NCI-H524 treated with DMSO at 0.1 percent for 48 hours (cell line): ENCODE data around the gene FBXO41.

Experiments
- DNase-seq: peaks from one replicate; lab custom pipeline; 2025; lab: John Stamatoyannopoulos, UW

FBXO41 gene

DNA sequence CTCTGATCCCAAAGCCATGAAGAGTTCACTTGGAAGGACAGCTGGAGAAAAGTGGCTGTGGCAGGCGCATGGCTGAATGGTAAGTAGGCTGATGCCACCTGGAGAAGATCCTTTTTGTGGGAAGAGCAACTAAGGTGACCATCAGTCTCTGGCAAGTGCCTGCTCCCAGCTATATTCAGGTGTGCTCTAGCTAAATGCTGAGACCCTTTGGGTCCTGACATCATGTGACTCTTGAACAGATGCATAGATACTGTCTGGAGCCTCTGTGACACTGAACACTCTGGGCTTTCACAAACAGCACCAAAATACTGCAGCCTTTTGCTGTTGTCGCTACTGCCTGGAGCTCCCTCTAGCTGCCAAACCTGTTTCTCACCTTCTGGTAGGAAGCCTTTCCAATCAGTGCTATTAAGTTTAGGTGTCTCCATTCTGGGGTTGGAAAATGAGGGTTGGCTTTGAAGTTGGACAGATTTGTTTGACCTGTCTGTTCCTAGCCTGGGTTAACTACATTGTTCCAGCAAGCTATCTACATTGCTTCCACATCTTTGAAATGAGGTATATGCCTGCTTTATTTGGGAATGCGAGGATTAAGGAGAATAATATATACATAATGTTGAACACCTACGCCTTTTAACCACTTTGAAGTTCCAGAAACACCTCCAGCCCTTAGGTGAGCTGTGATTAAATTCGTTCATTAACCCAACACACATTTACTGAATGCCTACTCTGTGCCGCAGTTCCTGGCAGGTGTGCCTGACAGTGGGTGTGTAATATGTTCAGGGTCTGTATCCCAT, 6.0 kb upstream of the FBXO41 start:
- DNase-seq = no peak

DNA sequence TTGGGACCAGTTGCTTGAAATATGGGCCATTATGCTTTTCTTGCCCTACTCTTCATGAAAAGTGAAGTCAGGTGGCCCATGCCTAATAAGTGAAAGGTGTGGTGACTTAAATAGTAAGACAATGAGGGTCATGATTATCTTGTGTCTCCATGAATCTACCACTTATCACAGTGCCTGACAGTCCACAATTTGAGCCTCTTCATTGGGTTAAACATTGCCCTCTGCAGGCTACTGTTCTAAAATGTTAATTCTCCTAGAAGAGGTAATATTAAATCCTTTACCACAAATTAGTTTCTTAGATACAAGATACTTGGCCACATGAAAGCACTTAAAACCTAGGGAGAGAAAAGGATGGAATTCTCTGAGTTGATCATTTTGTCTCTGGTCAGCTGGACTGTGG, 5.0 kb upstream of the FBXO41 start:
- no peak for DNase-seq

DNA sequence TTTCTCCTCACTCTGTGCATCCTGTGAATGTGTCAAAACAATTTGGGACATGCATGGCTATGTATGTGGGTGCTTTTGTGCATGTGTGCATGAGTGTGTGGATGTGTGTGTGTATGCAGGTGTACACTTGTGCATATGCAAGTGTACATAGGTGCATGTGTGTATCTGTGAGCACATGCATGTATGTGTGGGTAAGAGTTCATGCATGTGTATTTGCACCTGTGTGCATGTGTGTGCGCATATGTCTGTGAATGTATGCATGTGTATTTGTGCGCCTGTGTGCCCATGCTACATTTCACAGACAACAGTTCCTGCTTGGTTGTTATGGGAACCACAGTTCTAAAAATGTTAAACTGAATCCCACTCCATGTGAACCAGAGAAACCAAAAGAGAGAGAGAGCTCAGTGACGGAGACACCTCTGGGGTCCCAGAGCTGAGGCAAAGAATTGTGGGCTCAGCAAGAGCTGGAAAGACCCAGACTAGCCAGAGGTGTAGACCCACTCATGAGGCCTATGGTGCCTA, 1.9 kb upstream of the FBXO41 start:
- no peak for DNase-seq

DNA sequence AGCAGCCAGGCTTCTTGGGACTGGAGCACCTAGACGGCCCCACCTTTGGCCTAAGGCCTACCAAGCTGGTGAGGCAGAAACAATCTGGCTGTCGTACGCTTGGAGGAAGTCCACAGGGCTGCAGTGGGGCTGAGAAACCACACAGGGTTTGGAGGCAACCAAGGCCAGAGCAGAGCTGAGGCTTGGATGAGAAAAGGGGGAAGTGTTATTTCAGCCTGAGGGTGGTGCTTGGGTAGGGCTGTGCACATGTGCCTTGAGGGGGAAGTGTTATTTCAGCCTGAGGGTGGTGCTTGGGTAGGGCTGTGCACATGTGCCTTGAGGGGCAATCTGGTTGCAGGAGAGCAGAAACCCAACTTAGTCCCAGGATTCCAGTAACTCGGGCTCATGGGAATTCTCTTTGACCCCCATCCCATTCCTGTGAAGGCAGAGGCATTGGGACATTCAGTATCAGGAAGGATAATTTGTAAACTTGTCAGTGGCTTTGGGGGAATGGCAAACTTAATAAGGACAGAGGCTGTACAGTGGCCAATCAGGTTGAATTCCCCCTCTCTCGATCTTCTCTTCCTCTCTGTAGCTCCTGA, 971 bp upstream of the FBXO41 start:
- DNase-seq = no peak

DNA sequence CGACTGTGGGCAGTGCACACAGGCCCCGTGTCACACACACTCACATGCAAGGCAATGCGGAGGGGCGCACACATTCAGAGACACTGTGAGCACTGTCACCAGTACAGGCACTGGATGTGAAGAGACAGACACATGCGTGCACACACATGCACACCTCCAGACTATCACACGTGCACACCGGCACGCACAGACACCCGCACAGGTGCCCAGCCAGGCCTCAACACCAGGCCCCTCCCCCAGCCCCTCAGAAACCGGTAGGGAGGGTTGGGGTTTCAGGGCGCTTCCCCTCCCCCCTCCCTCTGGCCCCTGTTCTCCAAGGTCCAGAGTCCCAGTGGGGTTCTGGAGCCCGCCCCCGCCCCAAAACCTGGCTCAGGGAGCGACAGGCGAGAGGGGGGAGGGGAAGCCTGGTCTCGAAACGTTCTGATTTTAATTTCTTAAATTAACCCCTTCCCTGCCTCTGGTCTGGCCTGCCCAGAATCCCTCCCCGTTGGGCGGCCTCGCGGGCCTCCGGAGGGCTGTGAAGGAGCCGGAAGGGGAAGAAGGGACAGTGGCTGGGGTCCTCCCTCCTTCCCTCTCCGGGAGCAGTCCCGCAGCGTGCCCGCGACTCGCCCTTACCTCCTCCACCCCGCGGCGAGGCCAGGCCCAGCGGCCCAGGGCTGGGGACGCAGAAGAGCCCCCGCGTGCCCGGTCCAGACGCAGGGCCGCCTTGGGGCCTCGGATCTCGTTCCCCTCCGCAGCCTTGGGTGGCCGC, 558 bp downstream of the FBXO41 start:
- no peak for DNase-seq

DNA sequence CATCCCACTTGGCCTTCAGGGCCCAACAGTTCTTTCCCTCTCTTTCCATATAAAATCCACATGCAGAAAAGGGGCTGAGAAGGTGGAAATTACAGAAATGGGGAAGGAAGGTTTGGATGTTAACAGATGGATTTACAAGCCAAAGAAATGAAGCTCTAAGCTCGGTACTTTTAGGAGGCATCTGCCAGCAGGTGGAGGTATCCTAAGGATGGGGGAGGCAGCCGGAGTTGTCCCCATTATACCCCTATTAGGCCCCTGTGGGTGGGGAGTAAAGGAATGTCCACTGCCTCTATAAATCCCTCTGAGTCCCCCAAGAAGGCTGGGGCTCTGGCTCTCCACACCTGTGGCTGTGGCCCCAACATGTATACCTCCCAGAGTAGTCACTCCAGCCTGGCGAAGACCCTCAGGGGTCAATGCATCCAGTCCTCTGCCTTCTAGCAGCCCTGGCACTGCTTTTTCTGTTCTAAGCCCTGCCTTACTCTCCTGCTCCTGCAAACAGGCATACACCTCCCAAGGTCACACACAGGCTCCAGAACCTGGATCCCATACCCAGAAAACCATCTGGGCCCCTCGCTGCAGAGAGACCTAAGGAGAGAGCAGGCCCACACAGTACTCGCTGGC, 1.2 kb downstream of the FBXO41 start:
- no peak for DNase-seq

DNA sequence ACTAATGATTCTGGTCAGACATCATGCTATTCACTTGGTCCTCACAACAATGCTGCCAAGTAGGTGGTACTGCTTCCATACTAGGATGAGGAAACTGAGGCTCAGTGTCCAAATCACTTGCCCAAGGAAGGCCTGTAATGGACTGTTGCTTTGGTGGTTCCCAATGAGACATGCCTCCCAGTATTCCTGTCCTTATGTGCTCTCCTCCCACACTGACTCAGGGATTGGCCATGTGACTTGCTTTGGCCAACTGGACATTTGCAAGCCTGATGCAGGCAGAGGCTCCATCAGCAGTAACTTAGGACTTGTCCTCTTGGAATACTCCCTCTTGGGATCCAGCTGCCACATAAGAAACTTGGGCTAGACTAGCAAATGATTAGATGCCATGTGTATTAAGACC, 3.0 kb downstream of the FBXO41 start:
- no peak for DNase-seq

DNA sequence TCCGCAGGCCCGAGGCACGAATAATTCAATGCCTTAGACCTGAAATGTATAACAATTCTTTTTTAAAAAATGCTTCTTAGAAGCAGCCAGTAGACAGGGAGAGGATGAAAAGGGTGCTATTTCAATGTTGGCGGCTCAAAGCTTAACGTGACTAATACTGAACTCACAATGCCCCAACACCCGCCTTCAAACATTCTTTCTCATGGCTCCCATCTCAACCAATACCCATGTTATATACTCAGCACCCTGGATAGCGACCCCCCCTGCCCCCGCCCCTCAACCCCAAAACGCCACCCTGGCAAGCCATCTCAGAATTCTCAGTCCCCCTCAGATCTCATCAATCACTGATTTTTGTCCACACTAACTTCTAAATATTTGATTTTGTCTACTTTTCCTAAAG, 4.4 kb downstream of the FBXO41 start:
- DNase-seq = no peak

DNA sequence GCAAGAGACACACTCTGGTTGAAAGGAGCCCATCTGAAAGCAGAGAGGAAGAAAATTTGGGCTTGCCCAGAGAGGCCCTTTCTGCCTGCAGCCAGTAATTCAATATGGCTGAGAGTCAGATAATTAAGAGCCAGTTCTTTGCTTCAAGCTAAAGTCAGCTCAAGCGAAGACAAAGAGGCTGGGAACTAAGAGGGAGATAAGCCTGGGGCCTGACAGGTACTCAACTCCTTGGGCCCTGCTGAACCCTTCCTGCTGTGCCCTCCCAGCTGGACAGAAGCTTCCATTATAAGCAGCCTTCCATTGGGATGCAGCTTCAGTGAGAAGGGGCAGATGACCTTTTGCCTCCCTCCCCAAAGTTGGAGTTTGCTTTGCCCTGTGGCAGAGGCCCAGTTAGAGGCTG, 12.0 kb downstream of the FBXO41 start:
- no peak for DNase-seq

DNA sequence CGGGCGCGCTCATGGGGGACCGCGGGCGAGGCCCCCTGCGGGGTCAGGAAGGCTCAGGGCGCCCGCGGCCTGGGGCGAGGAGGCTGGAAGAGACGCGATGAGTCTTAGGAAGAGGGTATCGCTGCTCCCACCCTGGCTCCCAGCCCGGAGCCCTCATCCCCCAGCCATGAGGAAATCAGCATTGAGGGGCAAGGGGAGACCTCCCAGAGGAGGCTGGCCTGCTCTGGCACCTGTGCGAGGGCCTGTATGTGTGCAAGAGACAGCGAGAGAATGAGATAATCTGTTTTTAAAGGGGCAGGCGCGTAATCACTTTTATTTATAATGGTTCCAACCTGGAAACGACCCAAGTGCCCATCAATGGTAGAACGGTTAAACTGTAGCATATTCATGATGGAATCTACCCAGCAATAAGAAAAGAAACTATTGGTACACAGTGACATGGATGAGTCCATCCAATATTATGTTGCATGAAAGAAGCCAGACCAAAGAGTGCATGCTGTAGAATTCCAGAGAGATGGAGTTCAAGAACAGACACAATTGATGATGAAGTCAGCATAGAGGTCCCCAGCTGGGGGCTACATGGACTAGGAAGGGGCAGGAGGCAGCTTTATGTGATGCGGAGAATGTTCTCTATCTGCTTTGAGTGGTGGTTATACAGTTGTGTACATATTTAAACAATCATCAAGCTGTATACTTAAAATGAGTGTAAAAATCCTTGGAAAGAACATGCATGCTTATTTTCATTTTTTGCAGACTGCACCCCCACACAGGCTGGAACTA, 14.4 kb downstream of the FBXO41 start:
- DNase-seq = no peak

DNA sequence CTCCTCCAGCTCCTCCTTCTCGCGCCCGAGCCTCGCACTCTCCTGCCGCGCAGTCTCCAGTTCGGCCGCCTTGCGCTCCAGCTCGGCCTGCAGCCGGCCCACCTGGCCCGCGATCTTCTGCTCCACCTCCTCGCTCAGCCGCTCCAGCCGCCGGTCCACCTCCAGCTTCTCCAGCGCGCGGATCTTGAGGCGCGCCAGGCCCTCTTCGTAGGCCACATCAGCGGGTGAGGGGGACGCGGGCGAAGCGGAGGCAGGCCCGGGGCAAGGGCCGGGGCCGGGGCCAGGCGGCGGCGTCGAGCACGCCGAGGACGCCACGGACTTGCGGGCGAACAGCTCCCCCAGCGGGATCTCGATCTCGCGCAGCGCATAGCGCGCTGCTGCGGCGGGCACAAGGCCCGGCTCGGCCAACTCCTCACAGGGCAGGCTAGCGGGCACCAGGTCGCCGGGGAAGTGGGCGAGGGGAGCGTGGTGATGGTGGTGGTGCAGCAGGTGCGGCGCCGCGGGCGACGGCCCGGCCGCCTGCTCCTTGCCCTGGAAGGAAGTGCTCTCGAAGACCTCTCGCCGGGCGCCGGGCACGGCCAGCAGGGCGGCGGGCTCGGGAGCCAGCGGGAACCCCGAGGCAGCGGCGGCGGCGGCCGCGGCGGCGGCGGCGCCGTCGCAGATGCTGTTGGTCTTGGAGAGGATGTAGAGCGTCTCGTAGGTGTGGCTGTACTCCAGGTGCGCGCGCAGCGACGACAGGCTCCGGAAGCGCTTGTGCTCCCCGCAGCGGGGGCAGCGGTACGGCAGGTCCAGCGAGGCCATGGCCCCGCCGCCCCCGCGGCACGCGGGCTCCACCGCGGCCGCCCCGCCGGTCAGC, 15.2 kb downstream of the FBXO41 start:
- DNase-seq = peak; percentile 37

DNA sequence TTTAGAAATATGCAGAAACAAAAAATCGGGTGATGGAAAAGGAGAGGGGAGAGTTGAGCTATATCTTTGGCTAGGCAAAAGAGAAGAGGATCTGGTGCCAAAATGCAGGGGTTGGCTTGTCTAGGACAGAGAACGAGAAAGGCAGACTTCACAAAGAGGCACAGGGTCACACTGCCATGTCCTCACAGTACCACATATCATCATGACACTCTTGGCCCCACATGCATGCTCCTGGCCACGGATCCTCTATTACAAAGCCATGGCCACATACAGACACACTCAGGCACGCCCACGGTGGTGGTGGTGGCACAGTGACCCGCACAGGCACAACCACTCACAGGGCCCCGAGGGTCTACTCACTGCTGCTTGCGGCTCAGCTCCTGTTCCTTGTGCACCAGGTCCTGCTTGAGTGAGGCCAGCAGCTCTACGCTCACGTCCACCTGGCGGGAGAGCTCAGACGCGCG, 15.9 kb downstream of the FBXO41 start:
- DNase-seq = no peak

DNA sequence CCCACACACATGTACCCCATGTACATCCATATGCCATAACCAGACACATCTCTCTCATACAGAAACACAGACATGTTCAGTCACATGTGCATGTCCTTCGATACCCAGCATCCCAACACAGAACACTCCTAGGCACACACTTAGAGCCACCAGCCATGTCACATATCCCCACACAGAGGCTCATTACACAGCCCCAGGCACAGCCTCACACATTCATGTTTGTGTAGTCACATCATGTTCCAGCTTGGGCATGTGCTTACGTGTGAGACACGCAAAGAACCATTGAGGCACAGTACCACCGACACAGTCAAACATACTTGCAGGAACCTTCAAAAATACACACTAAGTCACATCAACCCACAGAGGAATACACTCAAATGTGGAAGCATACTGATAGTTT, 17.3 kb downstream of the FBXO41 start:
- DNase-seq = no peak

DNA sequence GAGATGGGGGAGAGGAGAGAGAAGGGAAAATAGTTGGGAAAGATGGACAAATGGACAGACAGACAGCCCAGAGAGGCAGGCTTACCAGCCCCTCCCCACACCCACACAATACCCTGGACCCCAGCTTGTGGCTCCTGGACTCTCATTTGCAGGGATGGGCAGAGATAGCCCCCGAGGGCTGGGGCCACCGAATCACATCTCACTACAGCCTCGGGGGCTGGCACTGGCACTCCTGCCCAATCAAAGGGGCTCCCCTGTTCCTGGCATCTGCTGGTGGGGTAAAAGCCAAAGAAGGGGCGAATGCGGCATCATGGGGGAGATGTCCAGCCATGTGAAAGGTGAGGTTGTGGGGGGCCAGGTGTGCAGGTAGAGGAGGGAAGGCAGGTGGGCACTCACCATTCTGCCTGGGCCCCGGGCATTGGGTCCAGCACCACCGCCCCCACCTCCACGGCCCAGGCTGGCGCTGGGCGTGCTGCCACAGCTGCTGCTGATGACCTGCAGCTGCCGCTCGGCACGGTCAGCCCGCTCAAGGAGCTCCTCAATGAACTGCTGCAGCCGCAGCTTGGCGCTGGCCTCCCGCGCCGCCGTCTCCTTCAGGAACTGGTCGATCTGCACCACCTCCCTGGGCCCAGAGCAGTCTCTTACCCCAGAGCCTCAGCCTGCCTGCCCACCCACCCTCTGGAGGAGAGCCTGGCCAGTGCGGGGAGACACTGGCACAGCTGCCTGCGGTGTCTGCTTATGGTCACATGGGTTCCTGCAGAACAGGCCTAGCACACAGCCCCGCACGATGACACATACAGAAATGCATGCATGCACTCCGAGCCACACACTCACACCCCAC, 18.0 kb downstream of the FBXO41 start:
- DNase-seq = no peak

DNA sequence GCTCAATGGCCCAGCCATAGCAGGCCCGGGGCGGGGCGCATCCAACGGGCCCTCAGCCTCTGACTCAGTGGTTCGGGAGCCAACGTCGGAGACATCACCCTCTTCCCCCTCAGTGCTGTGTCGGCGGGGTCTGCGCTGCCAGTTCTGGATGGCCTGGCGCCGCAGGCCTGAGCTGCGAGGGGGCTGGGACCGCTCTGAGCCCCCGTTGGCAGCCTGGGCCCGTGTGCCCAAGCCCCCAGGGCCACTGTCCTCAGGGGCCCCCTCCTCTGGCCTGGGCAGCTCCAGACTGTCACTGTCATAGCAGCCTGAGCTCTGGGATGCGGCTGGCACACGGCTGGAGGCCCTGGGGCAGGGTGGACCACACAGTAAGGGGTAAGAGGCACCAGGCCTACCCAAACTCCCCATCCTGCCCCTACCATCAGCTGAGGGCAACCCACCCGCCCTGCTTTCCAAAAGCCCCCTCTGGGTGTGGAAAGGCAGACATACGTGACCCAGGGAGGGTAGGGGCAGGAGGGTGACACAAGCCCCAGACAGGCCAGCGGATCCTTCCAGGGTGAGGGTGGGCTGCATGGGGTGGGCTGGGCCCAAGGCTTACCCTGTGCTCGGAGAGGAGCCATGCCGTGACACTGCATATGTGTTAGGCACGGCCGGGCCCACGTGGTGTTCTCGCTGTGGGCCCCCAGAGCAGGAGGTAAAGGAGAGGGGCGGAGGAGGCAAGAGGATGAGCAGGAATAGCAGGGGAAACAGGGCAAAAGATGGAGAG, 18.8 kb downstream of the FBXO41 start:
- no peak for DNase-seq

DNA sequence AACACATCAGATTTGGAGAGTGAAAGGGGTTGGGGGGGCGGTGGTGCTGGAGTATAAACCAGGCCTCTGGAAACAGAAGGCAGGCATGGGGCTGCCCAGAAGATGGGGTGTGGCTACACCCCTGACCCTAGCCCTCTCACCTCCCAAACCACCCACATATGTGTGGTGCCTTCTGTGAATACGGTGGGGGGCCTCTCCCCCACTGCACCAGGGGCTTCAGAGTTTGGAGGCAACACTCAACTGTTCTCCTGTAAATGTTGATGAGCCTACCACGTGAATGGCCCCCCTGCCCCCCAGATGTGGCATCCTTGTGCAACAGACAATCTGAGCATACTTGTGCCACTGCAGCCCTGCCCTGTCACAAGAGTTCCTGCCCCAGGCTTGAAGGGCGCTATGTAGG, 19.5 kb downstream of the FBXO41 start:
- DNase-seq = no peak

DNA sequence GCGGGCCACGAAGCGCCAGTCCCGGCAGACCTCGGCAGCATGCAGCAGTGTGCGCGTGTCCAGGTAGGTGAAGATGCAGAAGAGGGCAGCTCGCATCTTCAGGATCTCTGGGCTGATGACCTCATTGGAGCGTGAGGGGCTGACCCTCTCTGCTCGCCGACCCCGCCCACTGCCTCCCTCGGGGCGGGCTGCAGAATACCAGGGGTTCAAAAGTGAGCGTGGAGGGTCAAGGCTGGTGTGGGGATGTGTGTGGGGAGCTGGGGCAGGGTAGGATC, 20.0 kb downstream of the FBXO41 start:
- no peak for DNase-seq

DNA sequence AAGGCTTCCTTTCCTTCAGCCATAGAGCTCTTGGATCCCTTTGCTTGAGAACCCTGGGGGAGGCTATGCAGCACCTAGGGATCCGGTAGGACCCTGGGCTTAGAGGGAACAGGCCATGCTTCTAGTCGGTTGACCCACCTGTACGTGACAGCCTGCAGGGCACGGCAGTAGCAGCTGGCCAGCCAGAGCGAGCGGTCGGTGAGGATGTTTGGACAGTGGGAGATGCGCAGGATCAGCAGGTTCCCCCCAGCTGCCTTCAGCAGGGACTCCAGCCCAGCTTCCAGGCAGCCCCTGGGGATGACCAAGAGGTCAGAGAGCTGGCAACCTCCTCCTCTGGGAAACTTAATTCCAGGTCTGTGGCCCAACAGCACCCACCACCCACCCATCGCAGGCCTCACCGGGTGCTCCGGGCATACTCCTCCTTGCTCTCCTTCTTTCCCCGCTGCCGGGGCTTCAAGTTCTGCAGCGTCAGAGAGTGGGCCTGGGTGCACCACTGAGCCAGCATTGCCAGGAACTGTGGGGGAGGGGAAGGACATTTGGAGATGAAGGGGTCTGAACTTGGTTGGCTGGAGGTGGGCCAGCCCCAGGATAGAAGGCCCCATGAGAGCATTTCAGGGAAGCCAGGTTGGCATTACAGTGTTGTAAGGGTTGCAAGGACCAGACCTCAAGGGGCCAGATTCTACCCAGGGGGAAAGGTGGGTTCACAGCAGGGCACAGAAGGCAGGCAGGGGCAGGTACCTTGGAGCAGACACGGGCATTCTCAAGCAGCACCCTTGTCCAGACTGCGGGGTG, 20.5 kb downstream of the FBXO41 start:
- no peak for DNase-seq
